GM19023 (cell line): ENCODE data around the gene TPRG1L.

ENCODE experiments used
- ATAC-seq: cut with Tn5 transposase; IDR thresholded peaks from one replicate; pipeline ENCODE4 v1.9.1; 2021; ENCODE audit warnings: mild to moderate bottlenecking, moderate library complexity; ENCODE audit not compliant: unreplicated experiment

Gene TPRG1L

GRCh38 chr1:3641816-3642215 lies 17.0 kb downstream of the TPRG1L start:
- no peak for ATAC-seq

- ATAC-seq: no peak
These were observed 18.3 kb downstream of the TPRG1L start for GRCh38 chr1:3642919-3643675.

- no peak for ATAC-seq
These were observed 19.5 kb downstream of the TPRG1L start for GRCh38 chr1:3644273-3644672.

- no peak for ATAC-seq
These were observed 20.4 kb downstream of the TPRG1L start for GRCh38 chr1:3645247-3645646.

GRCh38 chr1:3645666-3646355 lies 21.0 kb downstream of the TPRG1L start:
- ATAC-seq: no peak

GRCh38 chr1:3646596-3646995 lies 21.8 kb downstream of the TPRG1L start:
- no peak for ATAC-seq

- peak; percentile 64 for ATAC-seq
These were observed 24.8 kb downstream of the TPRG1L start, which contains the start of gene WRAP73 for GRCh38 chr1:3649342-3650247. WRAP73 (minus strand) TSS chr1:3650103; CDS start chr1:3649999, 104 bp downstream.

GRCh38 chr1:3650248-3651025 lies 25.6 kb downstream of the TPRG1L start:
- no peak for ATAC-seq

- no peak for ATAC-seq
These were observed 26.5 kb downstream of the TPRG1L start for GRCh38 chr1:3651026-3651929.

GRCh38 chr1:3651930-3652547 lies 27.2 kb downstream of the TPRG1L start, which contains the start of gene TP73:
TP73 (plus strand) TSS chr1:3652516; CDS start chr1:3682366, 29,850 bp downstream.
- no peak for ATAC-seq

- no peak for ATAC-seq
These were observed 27.9 kb downstream of the TPRG1L start for GRCh38 chr1:3652548-3653285.

- ATAC-seq: no peak
These were observed 28.4 kb downstream of the TPRG1L start for GRCh38 chr1:3653286-3653618.

GRCh38 chr1:3654549-3655281 lies 29.9 kb downstream of the TPRG1L start:
- ATAC-seq: no peak

GRCh38 chr1:3656450-3657095 lies 31.8 kb downstream of the TPRG1L start:
- ATAC-seq: peak; percentile 46

GRCh38 chr1:3657096-3657475 lies 32.3 kb downstream of the TPRG1L start:
- ATAC-seq: no peak

GRCh38 chr1:3657578-3658230 lies 32.9 kb downstream of the TPRG1L start:
- no peak for ATAC-seq

GRCh38 chr1:3658231-3658615 lies 33.4 kb downstream of the TPRG1L start:
- ATAC-seq: no peak
